Endothelial cell of umbilical vein (primary cell): ENCODE data around the gene RGL4. TPM values are rescaled to one million over a fixed set of nuclear protein-coding genes. Genes with fewer than 3 reads are reported as not detected.
"Not testable (repeated sequence)": the region's sequence is repeated elsewhere in the genome, so short reads cannot be mapped to it uniquely, and the experiment has no call there.

ENCODE experiments used
- BruUV-seq: library from RNA; stranded (reverse); fragments of 400-500 nt; replicated peaks from 2 replicates; lab custom pipeline; 2021; lab: Mats Ljungman, UMichigan
- CTCF ChIA-PET: fragments of 300-600, 350-600 bp; sonication (Branson Sonifier 250); formaldehyde crosslinking; loops from one replicate; lab custom pipeline; 2021; ENCODE audit warnings: antibody characterized with exemption, inconsistent platforms; lab: Charles Lee
- POLR2A ChIA-PET: fragments of 300-600, 350-600 bp; sonication (Branson Sonifier 250); formaldehyde crosslinking; loops from one replicate; lab custom pipeline; 2021; ENCODE audit warnings: antibody characterized with exemption, inconsistent platforms; lab: Charles Lee
- DNase-seq: peaks from one replicate; pipeline ENCODE4 v3.0.0-alpha.2; 2011; ENCODE audit warnings: low read depth, low spot score
- FAIRE-seq: peaks from 2 replicates; lab custom pipeline; 2011; peaks lifted over from hg19 to GRCh38; lab: Jason Lieb, UNC
- H2AFZ ChIP-seq: 2 replicates; pipeline ENCODE4 v1.6.0; 2012; ENCODE audit warnings: low read depth, low read length, control low read depth, inconsistent platforms
- H3K27ac ChIP-seq: 2 replicates; pipeline ENCODE4 v1.5.1; 2011; ENCODE audit warnings: low read depth, mild to moderate bottlenecking, control low read depth, low read length, moderate library complexity; ENCODE audit not compliant: insufficient read depth
- H3K27me3 ChIP-seq, 2 experiments: 2 replicates each; pipeline versions ENCODE4 v1.6.0 to v1.6.1; 2011; ENCODE audit warnings: low read length in 2 of 2, mixed read lengths in 1 of 2; ENCODE audit not compliant: control insufficient read depth in 2 of 2, insufficient read depth in 2 of 2
- H3K36me3 ChIP-seq, 2 experiments: 2 replicates in 1 of 2; 3 replicates in 1 of 2; pipeline ENCODE4 v1.5.1; 2011; ENCODE audit warnings: low read length in 2 of 2, mild to moderate bottlenecking in 1 of 2, moderate library complexity in 1 of 2; ENCODE audit not compliant: control insufficient read depth in 2 of 2, insufficient read depth in 2 of 2; ENCODE audit errors: extremely low read depth in 1 of 2
- H3K4me1 ChIP-seq: 3 replicates; pipeline ENCODE4 v1.5.1; 2011; ENCODE audit warnings: mild to moderate bottlenecking, low read length; ENCODE audit not compliant: control insufficient read depth, insufficient read depth; ENCODE audit errors: extremely low read depth
- H3K4me2 ChIP-seq: 2 replicates; pipeline ENCODE4 v1.6.1; 2011; ENCODE audit warnings: low read length, control low read depth, mixed read lengths; ENCODE audit not compliant: insufficient read depth
- H3K4me3 ChIP-seq, 3 experiments: fragments of 200-600 bp in 1 of 3; sonication (generic), shearing (Covaris generic) in 1 of 3; replicated peaks in 1 of 3; 2 replicates each; pipeline ENCODE4 v1.5.1; 2011 to 2016; ENCODE audit warnings: control low read depth in 3 of 3, low read length in 3 of 3, mild to moderate bottlenecking in 2 of 3, inconsistent platforms in 1 of 3, low read depth in 1 of 3, moderate library complexity in 1 of 3; ENCODE audit not compliant: insufficient read depth in 1 of 3
- H3K79me2 ChIP-seq: 2 replicates; pipeline ENCODE4 v1.6.0; 2012; ENCODE audit warnings: low read length, inconsistent platforms; ENCODE audit not compliant: control insufficient read depth, insufficient read depth
- H3K9ac ChIP-seq: replicated peaks from 2 replicates; pipeline ENCODE3; 2011; ENCODE audit warnings: low read length, control low read depth; ENCODE audit not compliant: insufficient read depth; ENCODE audit errors: extremely low read depth
- H3K9me1 ChIP-seq: replicated peaks from 3 replicates; pipeline ENCODE4 v1.6.0; 2011; ENCODE audit warnings: mild to moderate bottlenecking, low read length; ENCODE audit not compliant: control insufficient read depth, insufficient read depth; ENCODE audit errors: extremely low read depth
- H3K9me3 ChIP-seq: replicated peaks from 2 replicates; pipeline ENCODE4 v1.5.1; 2012; ENCODE audit warnings: low read length, inconsistent platforms; ENCODE audit not compliant: control insufficient read depth, insufficient read depth
- H4K20me1 ChIP-seq: replicated peaks from 2 replicates; pipeline ENCODE3; 2011; ENCODE audit warnings: mild to moderate bottlenecking, low read length; ENCODE audit not compliant: control insufficient read depth, insufficient read depth; ENCODE audit errors: extremely low read depth
- EZH2 ChIP-seq: IDR thresholded peaks from 2 replicates; pipeline ENCODE4 v1.6.1; 2012; ENCODE audit warnings: borderline replicate concordance, low read depth, mild to moderate bottlenecking, moderate library complexity, low read length, inconsistent platforms; ENCODE audit not compliant: severe bottlenecking
- FOS ChIP-seq: IDR thresholded peaks from 2 replicates; pipeline ENCODE4 v1.6.1; 2011; ENCODE audit warnings: mild to moderate bottlenecking, low read length, moderate library complexity, borderline replicate concordance; ENCODE audit not compliant: insufficient read depth
- GATA2 ChIP-seq: IDR thresholded peaks from 2 replicates; pipeline ENCODE4 v1.7.0; 2011; ENCODE audit warnings: low read depth, mild to moderate bottlenecking, moderate library complexity, mixed read lengths, low read length; ENCODE audit not compliant: insufficient read length, insufficient read depth
- JUN ChIP-seq: IDR thresholded peaks from 2 replicates; pipeline ENCODE4 v1.6.1; 2011; ENCODE audit warnings: borderline replicate concordance, low read depth; ENCODE audit not compliant: insufficient read length, insufficient read depth
- MYC ChIP-seq: IDR thresholded peaks from one replicate; pipeline ENCODE4 v1.6.1; 2011; ENCODE audit warnings: mild to moderate bottlenecking, low read depth, low read length
- POLR2A ChIP-seq: IDR thresholded peaks from 2 replicates; pipeline ENCODE4 v1.6.1; 2012; ENCODE audit warnings: low read depth, mild to moderate bottlenecking, control low read depth, low read length
- POLR2AphosphoS5 ChIP-seq: IDR thresholded peaks from 2 replicates; pipeline ENCODE4 v1.6.1; 2012; ENCODE audit warnings: low read depth, mild to moderate bottlenecking, control low read depth, low read length, moderate library complexity; ENCODE audit not compliant: insufficient read depth
- dilution Hi-C: fragments of 300-500 bp; cut with MboI; formaldehyde crosslinking; loops from one replicate; pipeline ENCODE4 v1.15.0; 2019; ENCODE audit warnings: low sequenced_read_pairs; ENCODE audit not compliant: extremely low pct_ligation_motif_present
- intact Hi-C: fragments of 100-400 bp; cut with micrococcal nuclease; formaldehyde crosslinking; loops from one replicate; pipeline ENCODE4 v1.10.0; 2022
- polyA plus RNA-seq, 4 experiments: library from polyadenylated mRNA; depleted of rRNA in 3 of 4; stranded (reverse) in 3 of 4; unstranded in 1 of 4; fragments of >200 nt; gene quantifications; 2 replicates each; pipeline versions ENCODE4 v1.2.1 to v1.2.3, GENCODE V29; 2011 to 2012; ENCODE audit warnings: missing spikeins in 1 of 4
- total RNA-seq: library from RNA; stranded (reverse); gene quantifications from 2 replicates; pipeline ENCODE4 v1.2.3, GENCODE V29; 2021
- TF ChIP-seq, protein P1 (sequence below), 2 donors: IDR thresholded peaks; 1 replicate in 1 of 2; 2 replicates in 1 of 2; pipeline ENCODE4 v1.5.1; 2011; ENCODE audit warnings: low read length in 2 of 2, mild to moderate bottlenecking in 2 of 2, moderate library complexity in 2 of 2, control low read depth in 1 of 2, inconsistent platforms in 1 of 2, low read depth in 1 of 2; ENCODE audit not compliant: insufficient read depth in 1 of 2; ENCODE audit errors: extremely low read depth in 1 of 2
- TF ChIP-seq, protein P2 (sequence below): IDR thresholded peaks from 2 replicates; pipeline ENCODE4 v1.6.1; 2011; ENCODE audit not compliant: insufficient read depth, insufficient read length

The RGL4 gene
- total and polyA plus RNA-seq, 2 donors (not counting 3 experiments of a cell fraction or from before 2014, with no cell fraction given) = not detected

DNA sequence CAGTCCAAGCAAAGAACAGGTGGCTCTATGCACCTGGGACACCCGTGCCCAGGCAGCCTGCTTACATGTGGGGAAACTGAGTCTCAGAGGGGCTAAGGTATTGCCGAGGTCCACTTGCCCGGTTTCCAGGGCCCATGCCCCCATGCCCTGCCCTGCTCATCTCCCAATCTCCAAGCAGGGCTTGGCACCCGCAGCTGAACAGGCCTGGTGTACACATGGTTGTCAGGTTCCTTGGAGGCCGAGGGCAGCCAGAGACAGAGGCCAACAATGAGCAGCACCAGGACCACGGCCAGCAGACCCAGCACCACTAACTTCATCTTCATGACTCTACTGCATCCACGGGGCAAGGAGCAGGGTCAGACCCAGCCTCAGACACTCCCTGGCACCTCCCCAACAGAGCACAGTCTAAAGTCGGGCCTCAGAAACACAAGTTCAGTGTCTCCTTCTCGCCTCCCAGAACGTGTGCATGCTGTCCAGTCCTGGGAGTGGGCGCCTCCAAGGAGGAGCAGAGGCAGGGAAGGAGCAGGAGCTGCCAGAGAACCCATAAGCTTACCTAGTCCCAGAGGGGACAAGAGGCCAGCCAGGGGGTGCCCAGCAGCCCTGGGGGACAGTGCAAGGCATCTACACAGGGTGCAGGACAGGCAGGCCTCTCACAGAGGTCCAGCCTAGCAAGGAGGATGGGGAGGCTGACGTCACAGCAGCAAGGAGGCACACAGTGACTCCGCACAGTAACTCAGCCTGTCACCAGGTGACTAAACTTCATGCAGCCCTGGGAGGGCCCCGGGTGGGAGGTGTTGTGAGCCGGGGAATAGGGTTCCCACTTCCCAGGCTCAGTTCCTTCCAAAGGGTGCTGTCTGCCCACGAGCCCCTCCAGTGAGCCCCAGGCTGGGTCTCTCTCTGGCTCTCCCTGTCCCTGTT, 20.2 kb upstream of the RGL4 start:
- H3K9me3 ChIP-seq = no peaks in the 10 kb centered on the region
- no peak for DNase-seq
- H3K27ac ChIP-seq = no peak overlapping the region
- BruUV-seq = no TSS peak
- ChIA-PET POLR2A (no interaction called here), CTCF (no interaction called here)
- H3K4me3 ChIP-seq = no peak overlapping the region
- no peak for FAIRE-seq
- TF ChIP-seq, protein P1, sequence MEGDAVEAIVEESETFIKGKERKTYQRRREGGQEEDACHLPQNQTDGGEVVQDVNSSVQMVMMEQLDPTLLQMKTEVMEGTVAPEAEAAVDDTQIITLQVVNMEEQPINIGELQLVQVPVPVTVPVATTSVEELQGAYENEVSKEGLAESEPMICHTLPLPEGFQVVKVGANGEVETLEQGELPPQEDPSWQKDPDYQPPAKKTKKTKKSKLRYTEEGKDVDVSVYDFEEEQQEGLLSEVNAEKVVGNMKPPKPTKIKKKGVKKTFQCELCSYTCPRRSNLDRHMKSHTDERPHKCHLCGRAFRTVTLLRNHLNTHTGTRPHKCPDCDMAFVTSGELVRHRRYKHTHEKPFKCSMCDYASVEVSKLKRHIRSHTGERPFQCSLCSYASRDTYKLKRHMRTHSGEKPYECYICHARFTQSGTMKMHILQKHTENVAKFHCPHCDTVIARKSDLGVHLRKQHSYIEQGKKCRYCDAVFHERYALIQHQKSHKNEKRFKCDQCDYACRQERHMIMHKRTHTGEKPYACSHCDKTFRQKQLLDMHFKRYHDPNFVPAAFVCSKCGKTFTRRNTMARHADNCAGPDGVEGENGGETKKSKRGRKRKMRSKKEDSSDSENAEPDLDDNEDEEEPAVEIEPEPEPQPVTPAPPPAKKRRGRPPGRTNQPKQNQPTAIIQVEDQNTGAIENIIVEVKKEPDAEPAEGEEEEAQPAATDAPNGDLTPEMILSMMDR (IDR thresholded peaks at IDR 0.05; ENCODE audit: extremely low read depth in 1 of 2, insufficient read depth in 1 of 2, low read depth in 1 of 2, low read length in 2 of 2) = no peak
- TF ChIP-seq JUN (no peak), MYC (no peak), POLR2AphosphoS5 (no peak), POLR2A (no peak), GATA2 (no peak), EZH2 (no peak), FOS (no peak)
- TF ChIP-seq, protein P2, sequence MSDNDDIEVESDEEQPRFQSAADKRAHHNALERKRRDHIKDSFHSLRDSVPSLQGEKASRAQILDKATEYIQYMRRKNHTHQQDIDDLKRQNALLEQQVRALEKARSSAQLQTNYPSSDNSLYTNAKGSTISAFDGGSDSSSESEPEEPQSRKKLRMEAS = no peak
- H3K4me2 ChIP-seq = no peak overlapping the region
- no peak overlapping the region for H2AFZ ChIP-seq
- no peak overlapping the region for H3K9ac ChIP-seq
- no peaks in the 10 kb centered on the region for H3K36me3 ChIP-seq
- no peaks in the 10 kb centered on the region for H3K9me1 ChIP-seq
- dilution Hi-C loops (no loop called here), intact Hi-C loops (no loop called here)
- no peaks in the 10 kb centered on the region for H3K79me2 ChIP-seq
- H3K27me3 ChIP-seq = no peaks in the 10 kb centered on the region
- no peaks in the 10 kb centered on the region for H4K20me1 ChIP-seq
- H3K4me1 ChIP-seq = no peaks in the 10 kb centered on the region

DNA sequence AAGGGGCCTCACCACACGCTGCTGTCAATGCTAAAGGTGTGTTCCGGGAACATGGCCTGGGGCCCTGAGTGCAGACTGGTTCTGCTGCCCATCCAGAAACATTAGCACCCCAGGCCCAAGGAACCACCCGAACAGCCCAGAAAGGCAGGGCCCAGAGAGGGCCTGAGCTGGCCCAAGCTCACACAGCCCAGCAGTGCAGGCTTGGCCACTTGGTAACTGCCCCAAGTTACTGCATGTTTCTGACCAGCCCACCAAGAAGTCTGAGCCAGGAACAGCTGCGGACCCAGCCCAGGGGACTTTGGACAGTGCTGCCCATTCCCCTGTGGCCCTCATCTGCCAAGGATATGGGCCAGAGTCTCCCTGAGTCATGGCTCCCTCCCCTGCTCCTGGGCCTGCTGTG, 19.4 kb upstream of the RGL4 start:
- intact Hi-C loops, POLR2A ChIA-PET, H3K4me3 ChIP-seq, H3K9me1 ChIP-seq, H3K36me3 ChIP-seq, H4K20me1 ChIP-seq, H3K27ac ChIP-seq, BruUV-seq, H2AFZ ChIP-seq, H3K4me1 ChIP-seq, CTCF ChIA-PET, H3K27me3 ChIP-seq, DNase-seq, FAIRE-seq, H3K4me2 ChIP-seq, H3K9ac ChIP-seq, H3K9me3 ChIP-seq, H3K79me2 ChIP-seq, dilution Hi-C loops: not testable (repeated sequence)
